ENCODE data around the gene NRG2.

Gene NRG2

DNA sequence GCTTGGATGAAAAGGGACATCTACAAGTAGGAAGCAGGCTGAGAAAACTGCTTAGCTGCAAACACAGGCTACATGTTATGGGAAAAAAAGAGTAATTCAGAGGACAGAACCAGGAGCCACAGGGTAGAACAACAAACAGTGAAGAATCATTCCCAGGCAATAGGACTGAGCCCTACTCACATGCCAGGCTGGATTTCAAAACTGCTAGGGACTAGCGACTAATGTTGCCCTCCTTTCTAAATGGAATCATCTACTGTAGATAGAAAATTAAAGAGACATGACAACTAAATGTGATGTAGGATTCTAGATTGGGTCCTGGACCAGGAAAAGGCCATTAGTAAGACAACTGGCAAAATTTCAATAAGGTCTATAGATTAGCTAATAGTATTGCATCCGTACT lies 15.3 kb downstream of the NRG2 start:
- Histone ChIP-seq H2AFZ (ENCODE audit: low read depth, low read length, severe bottlenecking) (no peak overlapping the region), H3K27ac (ENCODE audit: low read depth, low read length) (no peak overlapping the region), H3K9ac (ENCODE audit: low read length) (no peak overlapping the region), H4K20me1 (ENCODE audit: low read depth, low read length) (no peaks in the 10 kb centered on the region), H3K36me3 (ENCODE audit: low read length) (no peaks in the 10 kb centered on the region), H3K4me3 (ENCODE audit: insufficient read depth, low read length, poor library complexity, severe bottlenecking) (no peak overlapping the region), H3K4me2 (ENCODE audit: low read depth, low read length, poor library complexity, severe bottlenecking) (no peak overlapping the region), H3K9me3 (ENCODE audit: insufficient read depth, low read length) (no peaks in the 10 kb centered on the region), H3F3A (ENCODE audit: insufficient read depth) (no peaks in the 10 kb centered on the region), H3K27me3 (ENCODE audit: low read length) (no peaks in the 10 kb centered on the region), H3K79me2 (ENCODE audit: insufficient read depth, low read length) (no peaks in the 10 kb centered on the region), H3K9me2 (replicated peaks; ENCODE audit: insufficient read depth, low read length) (no peaks in the 10 kb centered on the region)
- no peak for TF ChIP-seq EZH2phosphoT487 (conservative IDR thresholded peaks at IDR 0.05; ENCODE audit: low read length)
- TF ChIP-seq, protein P1, sequence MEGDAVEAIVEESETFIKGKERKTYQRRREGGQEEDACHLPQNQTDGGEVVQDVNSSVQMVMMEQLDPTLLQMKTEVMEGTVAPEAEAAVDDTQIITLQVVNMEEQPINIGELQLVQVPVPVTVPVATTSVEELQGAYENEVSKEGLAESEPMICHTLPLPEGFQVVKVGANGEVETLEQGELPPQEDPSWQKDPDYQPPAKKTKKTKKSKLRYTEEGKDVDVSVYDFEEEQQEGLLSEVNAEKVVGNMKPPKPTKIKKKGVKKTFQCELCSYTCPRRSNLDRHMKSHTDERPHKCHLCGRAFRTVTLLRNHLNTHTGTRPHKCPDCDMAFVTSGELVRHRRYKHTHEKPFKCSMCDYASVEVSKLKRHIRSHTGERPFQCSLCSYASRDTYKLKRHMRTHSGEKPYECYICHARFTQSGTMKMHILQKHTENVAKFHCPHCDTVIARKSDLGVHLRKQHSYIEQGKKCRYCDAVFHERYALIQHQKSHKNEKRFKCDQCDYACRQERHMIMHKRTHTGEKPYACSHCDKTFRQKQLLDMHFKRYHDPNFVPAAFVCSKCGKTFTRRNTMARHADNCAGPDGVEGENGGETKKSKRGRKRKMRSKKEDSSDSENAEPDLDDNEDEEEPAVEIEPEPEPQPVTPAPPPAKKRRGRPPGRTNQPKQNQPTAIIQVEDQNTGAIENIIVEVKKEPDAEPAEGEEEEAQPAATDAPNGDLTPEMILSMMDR (IDR thresholded peaks at IDR 0.05; ENCODE audit: insufficient read depth, low read length, poor library complexity, severe bottlenecking), result no peak

DNA sequence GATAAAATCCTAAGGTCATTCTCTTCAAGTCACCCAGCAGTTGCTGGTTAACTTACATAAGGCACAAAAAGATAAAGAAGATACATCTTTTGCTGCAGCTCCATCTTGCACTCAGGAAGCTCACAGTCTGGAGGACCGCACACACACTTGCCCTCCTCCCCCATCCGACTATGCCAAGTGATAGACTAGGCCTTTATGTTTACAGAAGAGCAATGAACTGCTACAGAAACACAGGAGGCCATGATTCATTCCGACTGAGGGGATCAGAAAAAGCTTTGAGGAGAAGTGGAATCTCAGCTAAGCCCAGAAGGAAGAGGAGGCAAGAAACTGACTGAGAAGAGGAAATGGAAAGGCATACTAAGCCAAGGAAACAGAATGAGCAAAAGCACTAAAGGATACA lies 17.4 kb downstream of the NRG2 start:
- TF ChIP-seq EZH2phosphoT487 (conservative IDR thresholded peaks at IDR 0.05; ENCODE audit: low read length), result no peak
- TF ChIP-seq, protein P1 (IDR thresholded peaks at IDR 0.05; ENCODE audit: insufficient read depth, low read length, poor library complexity, severe bottlenecking), result no peak
- H3F3A ChIP-seq (ENCODE audit: insufficient read depth), result no peaks in the 10 kb centered on the region
- H3K79me2 ChIP-seq (ENCODE audit: insufficient read depth, low read length), result no peaks in the 10 kb centered on the region
- H3K4me2 ChIP-seq (ENCODE audit: low read depth, low read length, poor library complexity, severe bottlenecking), result no peak overlapping the region
- H3K36me3 ChIP-seq (ENCODE audit: low read length), result no peaks in the 10 kb centered on the region
- no peaks in the 10 kb centered on the region for H4K20me1 ChIP-seq (ENCODE audit: low read depth, low read length)
- H3K27ac ChIP-seq (ENCODE audit: low read depth, low read length), result no peak overlapping the region
- H3K9me2 ChIP-seq (replicated peaks; ENCODE audit: insufficient read depth, low read length), result no peaks in the 10 kb centered on the region
- no peaks in the 10 kb centered on the region for H3K9me3 ChIP-seq (ENCODE audit: insufficient read depth, low read length)
- H3K9ac ChIP-seq (ENCODE audit: low read length), result no peak overlapping the region
- H2AFZ ChIP-seq (ENCODE audit: low read depth, low read length, severe bottlenecking), result no peak overlapping the region
- no peaks in the 10 kb centered on the region for H3K27me3 ChIP-seq (ENCODE audit: low read length)
- H3K4me3 ChIP-seq (ENCODE audit: insufficient read depth, low read length, poor library complexity, severe bottlenecking), result no peak overlapping the region

DNA sequence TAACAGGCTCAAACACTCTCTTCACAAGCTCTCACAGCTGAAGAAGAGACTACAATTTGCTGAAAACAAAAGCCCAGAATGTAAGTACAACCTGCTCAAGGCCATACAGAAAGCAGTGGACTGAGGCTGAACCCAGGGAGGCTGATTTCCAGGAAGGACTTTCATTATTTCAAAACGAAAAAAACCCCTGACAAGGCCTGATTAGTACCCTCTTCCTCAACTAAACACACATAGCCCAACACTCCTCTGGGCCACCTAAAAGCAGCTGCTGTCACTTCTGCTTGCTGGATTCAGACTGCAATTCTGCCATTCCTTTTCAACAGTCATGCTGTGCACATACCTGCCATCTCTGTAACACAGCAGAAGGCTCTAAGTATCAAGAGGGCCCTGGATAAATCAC lies 18.2 kb downstream of the NRG2 start:
- Histone ChIP-seq H3K36me3 (ENCODE audit: low read length) (no peaks in the 10 kb centered on the region), H3K9ac (ENCODE audit: low read length) (no peak overlapping the region), H3K4me3 (ENCODE audit: insufficient read depth, low read length, poor library complexity, severe bottlenecking) (no peak overlapping the region), H3K9me3 (ENCODE audit: insufficient read depth, low read length) (no peaks in the 10 kb centered on the region), H3K27me3 (ENCODE audit: low read length) (no peaks in the 10 kb centered on the region), H3F3A (ENCODE audit: insufficient read depth) (no peaks in the 10 kb centered on the region), H3K4me2 (ENCODE audit: low read depth, low read length, poor library complexity, severe bottlenecking) (no peak overlapping the region), H3K79me2 (ENCODE audit: insufficient read depth, low read length) (no peaks in the 10 kb centered on the region), H2AFZ (ENCODE audit: low read depth, low read length, severe bottlenecking) (no peak overlapping the region), H3K9me2 (replicated peaks; ENCODE audit: insufficient read depth, low read length) (no peaks in the 10 kb centered on the region), H4K20me1 (ENCODE audit: low read depth, low read length) (no peaks in the 10 kb centered on the region), H3K27ac (ENCODE audit: low read depth, low read length) (no peak overlapping the region)
- TF ChIP-seq EZH2phosphoT487 (conservative IDR thresholded peaks at IDR 0.05; ENCODE audit: low read length), result no peak
- TF ChIP-seq, protein P1 (IDR thresholded peaks at IDR 0.05; ENCODE audit: insufficient read depth, low read length, poor library complexity, severe bottlenecking), result no peak
